HG02642 (cell line): ENCODE results near the gene PPARA.

Source experiments
- ATAC-seq: cut with Tn5 transposase; IDR thresholded peaks from one replicate; pipeline ENCODE4 v1.9.1; 2021; ENCODE audit warnings: mild to moderate bottlenecking; ENCODE audit not compliant: unreplicated experiment, poor library complexity

The PPARA gene

DNA sequence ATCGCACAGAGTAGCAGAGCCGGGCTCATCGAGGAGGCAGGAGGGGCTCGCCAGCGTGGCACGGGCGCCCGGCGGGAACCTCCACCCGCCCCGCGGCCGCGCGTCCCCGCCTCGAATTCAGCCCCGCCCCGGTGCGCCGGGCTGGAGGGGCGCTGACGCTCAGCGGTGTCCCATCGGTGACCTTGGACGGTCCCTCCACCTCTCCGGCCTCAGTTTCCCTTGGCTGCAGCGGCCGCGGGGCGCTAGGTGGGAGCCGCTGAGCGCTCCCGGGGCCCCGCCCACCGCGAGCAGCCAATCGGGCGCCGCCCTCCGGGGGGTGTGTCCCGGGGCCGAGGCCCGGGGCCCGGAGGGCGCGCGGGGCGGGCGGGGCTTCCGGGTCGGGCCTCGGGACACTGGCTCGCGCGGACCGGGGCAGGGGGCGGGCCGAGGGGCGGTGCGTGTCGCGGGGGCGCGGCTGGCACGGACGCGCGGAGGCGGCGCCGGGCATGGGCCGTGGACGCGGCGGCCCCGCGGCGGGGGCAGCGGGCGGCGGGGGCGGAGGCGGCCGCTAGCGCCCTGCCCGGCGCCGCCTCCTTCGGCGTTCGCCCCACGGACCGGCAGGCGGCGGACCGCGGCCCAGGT is at the start of gene PPARA:
PPARA (plus strand) TSS at position 493 of the 621 bp plus-strand sequence. CDS start 47,858 bp downstream, outside the sequence.
- peak; percentile 78 for ATAC-seq

DNA sequence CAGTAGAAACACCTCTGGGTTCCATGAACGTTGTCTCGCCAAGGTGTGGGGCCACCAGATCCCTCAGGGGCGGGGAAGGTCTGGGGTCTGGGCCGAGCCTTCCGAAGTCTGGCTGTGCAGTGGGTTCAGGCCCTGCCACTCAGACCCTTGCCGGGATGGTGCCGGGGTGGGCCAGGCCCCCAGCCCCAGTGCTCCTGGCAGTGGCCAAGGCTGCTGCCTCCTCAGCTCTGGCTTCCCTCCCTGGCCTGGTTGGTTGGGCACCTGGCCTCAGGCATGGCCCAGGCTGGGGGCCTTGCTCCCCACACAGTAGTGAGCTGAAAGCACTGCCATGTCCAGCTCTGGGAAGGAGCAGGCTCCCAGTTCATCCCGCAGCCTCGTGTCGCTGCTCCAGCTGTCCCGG is 48.2 kb upstream of the PPARA start:
- ATAC-seq: no peak

DNA sequence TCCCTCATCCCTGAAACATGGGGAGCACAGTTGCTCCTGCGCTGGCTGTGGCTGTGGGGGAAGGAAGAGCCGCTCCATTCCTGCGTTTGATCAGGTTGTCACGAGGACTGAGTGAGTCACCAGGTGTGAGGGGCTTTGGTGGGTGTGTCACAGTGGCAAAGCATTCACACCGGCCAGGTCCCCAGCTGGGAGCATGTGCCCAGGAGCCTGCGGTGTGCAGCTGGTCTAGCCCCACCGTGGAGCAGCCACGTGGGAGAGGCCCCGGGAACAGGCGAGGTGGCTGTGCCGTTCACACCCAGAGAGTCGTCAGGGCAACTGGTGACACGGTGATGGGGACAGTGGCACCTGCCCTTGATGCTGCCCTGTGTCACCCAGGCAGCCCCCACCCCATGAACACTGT is 47.6 kb upstream of the PPARA start:
- ATAC-seq: no peak

DNA sequence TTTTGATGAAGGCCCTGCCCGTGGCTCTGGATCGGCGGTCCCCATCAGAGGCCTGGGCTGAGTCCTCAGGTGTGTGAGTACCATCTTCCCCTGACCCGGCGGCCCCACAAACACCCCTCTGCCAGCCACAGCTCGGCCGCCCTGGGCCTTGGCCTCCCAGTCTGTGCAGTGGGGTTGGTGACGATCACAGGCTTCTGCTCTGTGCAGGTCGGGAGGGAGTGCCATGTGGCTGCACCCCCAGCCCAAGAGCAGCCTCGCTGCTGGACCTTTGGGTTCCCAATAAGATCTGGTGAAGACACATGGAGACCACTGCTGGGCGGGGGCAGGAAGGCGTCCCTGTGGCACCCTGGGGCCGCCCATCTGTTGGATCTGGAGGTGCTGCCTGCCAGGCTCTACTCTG is 47.1 kb upstream of the PPARA start:
- ATAC-seq: no peak

DNA sequence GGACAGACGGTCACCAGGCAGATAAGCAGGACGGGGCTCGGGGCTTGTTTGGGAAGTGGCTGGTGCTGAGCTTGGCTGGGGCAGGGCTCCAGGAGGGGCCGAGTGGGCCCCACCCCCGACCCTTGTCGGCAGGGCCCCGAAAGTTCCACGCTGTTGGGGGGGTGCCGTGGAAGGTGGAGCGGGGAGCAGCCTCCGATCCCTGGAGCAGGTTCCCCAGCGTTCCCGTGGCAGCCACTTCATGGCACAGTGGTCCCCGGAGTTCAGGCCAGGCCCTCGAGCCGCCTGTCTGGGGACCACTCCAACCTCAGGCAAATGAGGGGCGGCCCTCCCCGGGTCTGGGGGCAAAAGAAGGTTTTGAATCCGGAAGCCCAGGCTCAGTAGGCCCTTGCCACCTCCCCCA is 46.7 kb upstream of the PPARA start:
- ATAC-seq: no peak

DNA sequence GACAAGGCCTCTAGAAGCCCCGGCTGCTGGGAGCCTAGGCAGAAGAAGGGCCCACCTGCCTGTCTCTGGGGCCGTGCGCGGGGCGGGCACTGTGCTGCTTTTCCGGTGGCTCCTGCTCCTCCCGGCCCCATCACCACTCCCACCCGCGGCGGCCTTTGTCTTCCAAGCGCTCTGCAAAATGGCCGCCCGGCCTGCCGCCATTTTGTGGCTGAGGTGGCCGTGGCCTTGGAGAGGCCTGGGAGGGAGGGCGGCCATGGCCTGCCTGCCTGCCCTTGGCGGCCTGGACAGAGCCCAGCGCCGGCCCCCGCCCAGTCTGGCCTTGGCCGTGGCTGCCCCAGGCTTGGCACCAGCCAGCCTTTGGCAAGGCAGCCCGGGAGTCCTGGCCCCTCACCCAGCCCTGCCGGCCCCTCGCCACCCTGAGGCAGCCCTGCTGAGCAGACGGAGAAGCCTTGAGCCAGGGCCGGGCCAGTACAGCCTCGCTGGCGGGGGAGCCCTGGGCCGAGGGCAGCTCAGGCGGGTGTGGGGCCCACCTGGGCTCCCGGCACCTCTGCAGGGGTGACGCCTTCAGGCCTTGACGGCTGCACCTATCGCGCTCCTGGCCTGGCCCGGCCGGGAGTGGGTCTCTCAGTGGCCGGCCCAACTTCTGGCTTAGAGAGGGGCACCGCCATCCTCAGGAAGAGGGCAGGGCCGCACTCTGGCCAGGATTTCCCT is 46.0 kb upstream of the PPARA start:
- no peak for ATAC-seq

DNA sequence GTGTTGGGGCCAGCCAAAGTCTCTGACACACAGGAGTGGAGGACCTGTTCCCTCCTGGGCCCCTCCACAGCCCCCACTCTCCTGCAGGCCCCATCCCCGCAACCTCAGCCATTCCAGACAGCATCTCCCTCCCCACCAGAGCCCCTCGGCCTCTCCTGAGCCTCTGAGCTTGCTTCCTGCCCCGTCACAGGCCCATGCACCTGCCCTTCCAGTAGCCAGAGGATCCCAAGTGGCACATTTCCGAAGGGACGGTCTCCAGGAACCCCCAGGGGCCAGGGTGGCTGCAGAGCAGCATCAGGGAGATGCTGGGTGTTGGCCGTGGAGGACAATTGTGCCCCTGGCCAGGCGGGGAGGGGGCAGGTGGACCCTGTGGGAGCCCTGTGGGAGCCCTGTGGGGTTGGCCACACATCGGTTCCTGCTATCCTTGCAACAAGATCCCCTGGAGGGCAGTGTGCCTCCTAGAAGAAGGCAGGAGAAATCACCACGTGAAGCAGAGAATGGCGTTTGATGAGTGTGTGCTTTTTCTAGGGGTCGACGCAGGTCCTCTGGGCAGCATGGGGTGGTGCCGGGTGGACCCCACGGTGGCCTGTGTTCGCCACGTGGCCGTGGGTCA is 45.3 kb upstream of the PPARA start:
- ATAC-seq: no peak

DNA sequence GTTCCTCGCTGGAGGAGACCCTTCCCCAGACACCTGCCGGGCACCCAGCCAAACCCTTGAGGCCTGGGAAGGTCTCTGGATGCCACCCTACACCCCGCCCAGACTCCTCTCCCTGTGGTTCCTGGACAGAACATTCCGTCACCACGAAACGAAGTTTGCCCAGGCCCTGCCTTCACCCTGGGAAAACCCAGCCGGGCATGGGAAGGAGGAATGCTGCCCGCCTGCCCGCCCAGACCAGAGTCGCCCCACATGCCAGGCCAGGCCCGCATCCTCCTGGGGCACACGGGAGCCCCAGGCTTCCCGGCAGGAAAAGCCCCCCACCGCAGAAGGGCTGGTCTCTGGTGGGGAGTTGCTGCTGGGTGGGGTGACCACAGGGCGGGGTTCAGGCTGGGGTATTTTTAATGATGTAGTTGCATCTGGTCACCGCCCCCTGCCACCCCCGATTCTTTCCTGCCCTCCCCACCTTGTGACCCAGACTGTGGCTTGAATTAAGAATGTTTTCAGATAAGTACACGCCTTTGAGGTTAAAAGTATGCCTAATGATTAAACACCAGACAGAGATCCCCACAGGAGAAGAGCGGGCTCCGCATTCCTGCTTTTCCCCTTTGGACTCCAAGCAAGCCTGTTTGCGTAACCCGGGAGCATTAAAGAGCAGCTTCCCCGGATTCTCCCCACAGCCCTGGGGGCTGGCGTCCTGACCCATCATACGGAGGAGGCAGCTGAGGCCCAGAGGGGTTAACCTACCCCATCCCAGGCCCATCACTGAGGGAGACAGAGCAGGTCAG is 44.6 kb upstream of the PPARA start:
- no peak for ATAC-seq

DNA sequence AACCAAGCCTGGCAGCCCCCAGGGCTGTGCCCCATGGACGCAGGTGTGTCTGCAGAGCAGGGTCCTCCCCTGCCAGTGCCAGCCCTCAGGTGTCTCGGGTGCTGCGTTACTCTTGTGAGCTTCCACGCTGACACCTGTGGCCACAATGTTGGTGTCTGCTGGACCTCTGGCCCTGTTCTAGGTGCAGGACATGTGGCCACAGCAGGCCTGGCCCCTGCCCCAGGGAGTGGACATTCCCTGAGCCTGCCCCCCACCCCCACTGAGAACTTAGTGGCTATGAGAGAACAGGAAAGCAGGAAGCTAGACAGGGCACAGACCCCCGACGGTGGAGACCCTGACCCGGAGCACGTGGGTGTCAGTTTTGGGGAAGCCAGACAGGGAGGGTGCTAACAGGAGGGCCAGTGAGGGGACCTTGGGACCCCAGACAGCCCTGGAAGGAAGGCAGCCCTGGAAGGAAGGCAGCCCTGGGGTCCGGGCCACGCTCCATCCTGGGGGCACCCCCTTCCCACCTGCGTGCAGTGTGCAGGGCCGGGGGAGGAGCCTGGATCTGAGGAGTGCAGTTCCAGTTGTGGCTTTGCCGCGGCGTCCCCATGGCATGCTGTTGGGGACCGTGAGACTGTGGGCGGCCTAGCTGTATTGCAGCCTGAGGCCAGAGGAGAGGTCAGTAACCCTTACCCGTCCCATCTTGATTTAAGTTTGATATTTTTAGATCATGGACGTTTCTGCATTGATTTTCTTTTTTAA is 43.9 kb upstream of the PPARA start:
- no peak for ATAC-seq

DNA sequence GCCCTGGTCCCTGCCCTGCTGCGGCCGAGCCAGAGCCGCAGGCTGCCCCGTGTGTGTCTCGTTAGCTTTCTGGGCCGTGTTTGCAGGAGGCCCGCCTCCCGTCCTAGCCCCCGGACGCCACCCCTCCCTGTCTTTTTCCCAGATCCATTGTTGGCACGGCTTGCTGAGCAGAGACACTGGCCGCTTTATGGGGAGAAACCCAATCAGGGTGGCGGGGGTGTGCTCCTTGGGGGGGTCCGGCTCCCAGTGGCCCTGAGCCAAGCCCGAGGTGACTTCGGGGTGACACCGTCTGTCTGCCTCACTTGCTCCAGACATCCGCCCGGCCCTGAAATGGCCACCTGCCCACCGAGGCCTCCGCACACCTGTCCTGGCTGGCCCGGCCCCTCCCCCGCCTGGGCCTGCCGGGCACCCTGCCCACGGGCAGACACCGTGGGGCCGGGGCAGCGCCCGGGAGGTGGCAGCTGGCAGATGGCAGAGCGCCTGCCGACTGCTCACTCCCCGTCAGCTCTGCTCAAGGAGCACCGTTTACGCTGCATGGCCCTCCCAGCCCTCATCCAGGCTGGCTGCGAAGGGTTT is 43.1 kb upstream of the PPARA start:
- ATAC-seq: no peak

DNA sequence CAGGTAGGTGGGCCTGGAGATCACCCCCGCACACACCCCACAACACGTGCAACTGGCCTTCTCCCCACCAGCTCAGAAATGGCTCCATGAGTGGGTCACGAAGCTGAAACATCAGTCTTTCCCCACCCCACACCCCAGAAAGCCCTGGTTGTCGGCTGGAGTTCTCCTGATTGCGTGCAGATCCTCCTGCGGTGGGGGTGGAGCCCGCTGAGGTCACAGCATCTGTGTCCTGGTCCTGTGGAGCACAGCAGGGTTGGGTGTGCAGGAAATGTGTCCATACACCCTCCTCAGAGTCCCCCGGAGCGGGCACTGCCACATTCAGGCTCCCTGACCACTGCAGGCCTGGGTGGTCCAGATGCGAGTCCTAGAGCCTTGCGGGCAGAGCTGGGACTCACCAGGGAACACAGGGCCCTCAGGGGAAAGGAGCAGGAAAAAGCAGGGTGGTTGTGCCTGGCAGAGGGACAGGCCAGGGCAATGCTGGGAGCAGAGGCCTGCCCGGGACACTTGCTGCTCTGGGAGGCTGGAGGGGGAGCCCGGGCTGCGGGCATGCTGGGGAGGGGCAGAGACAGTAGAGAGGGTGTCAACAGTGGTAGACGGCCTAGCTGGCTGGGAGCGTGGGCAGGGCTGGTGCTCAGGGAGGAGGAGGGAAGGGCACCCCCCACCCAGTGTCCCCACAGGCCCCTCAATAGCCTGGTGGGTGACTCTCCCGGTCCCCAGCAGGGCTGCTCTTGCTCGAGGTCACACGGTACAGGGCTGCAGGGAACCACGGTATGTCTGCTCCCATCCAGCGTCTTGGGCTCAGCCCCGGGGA is 42.4 kb upstream of the PPARA start:
- ATAC-seq: no peak

DNA sequence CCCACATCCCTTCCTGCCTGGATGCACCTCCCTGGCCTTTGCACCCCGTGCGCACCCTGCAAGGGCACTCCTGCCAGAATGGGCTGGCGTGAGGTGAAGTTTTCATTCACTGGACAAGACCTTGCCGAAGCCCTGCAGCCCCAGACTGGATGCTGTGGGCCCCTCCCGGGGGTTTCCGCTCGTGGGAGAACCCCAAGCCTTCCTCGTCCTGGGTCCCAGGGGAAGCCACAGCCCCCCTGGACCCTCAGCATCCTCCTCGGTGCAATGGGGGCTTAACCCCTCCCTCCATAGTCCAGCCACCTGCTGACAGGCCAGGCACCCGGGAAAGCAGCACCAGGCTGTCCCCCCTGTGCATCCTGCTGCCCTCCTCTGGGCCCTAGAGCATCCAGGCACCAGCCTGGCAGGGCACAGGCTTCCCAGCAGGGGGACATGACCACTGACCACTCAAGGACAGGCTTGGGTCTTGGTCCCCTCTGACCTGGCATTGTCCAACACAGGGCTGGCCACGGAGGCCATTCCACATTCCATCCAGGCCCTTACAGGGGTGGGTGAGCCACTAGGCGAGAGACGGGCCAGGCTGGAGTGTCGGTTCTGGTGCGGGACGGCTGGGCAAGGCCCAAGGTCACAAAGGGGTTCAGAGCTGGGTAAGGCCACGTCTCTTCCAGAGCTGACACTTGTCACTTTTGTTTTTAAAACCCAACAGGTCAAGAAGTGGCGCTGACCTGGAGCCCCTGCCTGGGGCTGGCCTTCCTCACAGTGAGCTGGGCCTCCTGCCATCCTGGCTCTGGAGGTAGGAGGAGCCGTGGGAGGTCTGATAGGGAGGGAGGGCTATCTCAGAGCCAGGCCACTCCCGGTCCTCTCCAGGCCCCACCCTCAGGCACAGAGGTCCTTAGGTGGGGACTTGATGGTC is 41.5 kb upstream of the PPARA start:
- ATAC-seq: no peak

DNA sequence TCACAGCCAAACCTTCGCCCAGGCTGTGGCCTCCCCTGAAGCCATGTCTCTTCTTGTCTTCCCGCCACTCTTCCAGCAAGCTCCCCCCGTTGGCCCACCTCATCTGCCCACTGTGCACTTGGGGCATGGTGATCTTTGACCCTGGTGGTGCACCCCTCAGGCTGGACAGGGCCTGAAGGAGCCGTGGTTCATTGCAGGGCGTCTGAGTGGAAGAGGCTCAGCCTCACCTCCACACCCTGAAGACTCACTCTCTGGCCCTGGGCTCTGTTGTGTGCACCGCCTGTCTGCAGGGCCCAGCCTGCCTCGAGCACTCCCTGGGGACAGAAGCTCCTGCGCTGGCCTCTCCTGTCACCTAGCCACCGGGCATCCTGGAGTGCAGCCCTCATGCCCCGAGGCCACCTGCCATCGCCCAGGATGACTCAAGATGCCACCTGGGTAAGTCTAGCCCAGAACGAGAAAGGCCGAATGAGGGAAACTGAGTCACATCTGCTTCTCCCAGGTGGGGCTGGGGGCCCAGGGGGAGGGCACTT is 40.8 kb upstream of the PPARA start:
- ATAC-seq: no peak

DNA sequence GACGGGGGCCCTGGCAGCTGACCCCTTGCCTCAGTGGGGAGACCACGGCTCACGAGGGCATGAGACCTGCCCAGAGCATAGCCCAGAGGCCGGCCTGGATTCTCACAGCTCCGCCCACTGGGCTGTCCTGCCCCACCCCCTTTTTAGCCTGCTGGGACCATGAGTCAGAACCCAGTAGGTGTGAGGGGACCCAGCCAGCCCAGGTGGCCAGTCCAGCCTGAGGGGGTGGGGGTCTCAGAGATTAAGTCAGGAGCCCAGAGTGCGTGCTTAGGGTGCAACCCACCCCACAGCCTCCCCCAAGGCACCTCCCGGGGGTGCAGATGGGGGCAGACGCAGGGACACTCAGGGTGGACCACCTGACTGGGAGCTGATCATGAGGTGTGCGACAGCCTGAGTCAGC is 40.1 kb upstream of the PPARA start:
- ATAC-seq: no peak

DNA sequence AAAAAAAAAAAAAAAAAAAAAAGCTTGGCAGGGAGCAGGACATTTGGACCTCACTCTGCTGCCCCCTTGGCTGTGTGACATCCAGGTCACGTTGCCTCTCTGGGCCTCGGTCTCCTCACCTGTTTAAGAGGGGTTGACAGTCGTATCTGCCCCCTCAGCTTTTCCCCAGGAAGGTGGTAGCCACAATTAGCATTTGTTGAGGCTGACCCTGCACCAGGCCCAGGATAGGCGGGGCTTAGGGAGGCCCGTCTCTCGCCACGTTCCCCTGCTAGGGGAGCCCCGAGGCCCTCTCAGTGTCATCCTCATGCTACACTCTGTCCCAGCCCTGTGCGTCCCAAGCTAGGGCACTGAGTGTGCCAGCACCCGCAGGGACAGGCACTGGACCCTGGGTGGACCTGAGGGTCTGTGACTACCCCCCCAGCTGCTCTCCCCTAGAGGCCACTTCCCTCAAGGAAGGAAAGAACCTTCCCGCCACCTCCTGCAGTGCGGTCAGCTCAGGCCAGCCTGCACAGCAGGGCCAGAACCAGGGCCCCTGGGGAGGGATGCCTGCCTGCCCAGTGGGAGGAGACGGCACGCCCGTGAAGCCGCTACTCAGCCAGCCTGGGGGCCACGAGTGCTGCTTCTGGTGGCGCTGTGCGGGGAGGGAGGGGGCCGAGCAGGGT is 38.5 kb upstream of the PPARA start:
- ATAC-seq: no peak

DNA sequence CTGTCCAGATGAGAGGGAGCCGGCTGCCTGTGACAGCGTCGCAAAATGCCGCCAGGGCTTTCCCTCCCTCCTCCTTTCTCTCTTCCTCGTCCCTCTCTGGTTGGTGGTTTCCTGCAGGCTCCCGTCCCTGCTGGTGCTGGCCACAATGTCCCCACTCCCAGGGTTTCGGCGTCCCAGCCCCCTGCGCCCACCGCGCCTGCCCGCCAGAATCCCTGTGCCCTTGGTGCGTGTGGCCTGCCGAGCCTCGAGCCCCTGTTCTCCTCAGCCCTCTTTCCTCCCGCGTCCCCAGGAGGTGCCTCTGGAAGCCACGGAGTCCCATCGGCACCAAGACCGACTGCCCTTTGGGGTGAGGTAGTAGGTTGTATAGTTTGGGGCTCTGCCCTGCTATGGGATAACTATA is 37.9 kb upstream of the PPARA start:
- ATAC-seq: no peak

DNA sequence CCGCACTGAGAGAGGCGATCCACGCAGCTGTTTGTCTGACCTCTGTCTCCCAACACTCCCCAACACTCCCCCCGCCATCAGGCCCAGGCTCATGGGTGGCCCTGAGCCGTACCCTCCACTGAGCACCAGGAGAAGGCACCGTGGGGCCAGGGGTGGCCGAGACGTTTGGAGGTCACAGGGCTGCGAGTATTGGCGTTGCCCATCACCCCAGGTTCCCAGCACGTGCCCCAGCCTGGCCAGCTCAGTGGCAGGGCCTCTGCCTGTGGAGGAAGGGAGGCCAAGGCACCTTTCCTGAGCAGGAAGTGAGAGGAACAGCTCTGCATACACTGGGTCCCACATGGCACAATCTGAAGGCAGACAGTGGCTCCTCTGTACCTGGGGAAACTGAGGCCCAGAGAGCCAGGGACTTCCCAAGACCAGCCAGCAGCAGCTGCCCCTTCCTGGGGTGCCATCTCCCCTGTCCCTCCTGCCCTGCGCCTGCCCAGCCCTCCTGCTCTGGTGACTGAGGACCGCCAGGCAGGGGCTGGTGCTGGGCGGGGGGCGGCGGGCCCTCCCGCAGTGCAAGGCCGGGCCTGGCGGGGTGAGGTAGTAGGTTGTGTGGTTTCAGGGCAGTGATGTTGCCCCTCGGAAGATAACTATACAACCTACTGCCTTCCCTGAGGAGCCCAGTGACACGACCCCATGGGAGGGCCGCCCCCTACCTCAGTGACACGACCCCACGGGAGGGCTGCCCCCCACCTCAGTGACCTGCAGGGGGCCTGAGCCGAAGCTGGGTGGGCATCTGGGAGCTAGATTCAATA is 37.0 kb upstream of the PPARA start:
- ATAC-seq: no peak
